Kidney tubule cell (primary cell): ENCODE data around the gene TAF11L5.
A peak's percentile ranks its signal among the peaks of the same experiment; 100 is the strongest.
"Not testable (repeated sequence)": the region's sequence is repeated elsewhere in the genome, so short reads cannot be mapped to it uniquely, and the experiment has no call there.

Experiments used
- DNase-seq: peaks from one replicate; pipeline ENCODE4 v3.0.0-alpha.2; 2018; ENCODE audit warnings: low spot score

Gene TAF11L5

GRCh38 chr5:17524935-17525334 lies at the start of gene TAF11L5:
Gene TAF11L5 (plus strand): TSS chr5:17525235.
- not testable (repeated sequence) for DNase-seq

DNA sequence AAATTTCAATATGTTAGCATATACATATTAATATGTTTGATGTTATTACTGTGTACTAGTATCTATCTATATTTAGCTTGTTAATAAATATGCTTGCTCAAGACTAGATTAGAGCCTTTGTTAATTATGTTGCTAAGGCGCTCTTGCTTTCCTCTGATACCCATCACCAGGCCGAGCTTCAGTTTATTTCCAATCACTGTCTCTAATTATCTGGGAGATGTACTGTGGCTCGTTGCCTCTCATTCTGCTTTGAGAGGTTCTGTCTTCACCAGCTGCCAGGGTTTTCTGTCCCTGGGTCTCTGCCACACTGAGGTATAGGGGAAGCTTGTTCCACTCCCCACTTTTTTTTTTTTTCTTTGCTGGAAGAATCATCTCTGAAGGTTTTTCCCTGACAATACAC lies 48.0 kb upstream of the TAF11L5 start:
- no peak for DNase-seq

DNA sequence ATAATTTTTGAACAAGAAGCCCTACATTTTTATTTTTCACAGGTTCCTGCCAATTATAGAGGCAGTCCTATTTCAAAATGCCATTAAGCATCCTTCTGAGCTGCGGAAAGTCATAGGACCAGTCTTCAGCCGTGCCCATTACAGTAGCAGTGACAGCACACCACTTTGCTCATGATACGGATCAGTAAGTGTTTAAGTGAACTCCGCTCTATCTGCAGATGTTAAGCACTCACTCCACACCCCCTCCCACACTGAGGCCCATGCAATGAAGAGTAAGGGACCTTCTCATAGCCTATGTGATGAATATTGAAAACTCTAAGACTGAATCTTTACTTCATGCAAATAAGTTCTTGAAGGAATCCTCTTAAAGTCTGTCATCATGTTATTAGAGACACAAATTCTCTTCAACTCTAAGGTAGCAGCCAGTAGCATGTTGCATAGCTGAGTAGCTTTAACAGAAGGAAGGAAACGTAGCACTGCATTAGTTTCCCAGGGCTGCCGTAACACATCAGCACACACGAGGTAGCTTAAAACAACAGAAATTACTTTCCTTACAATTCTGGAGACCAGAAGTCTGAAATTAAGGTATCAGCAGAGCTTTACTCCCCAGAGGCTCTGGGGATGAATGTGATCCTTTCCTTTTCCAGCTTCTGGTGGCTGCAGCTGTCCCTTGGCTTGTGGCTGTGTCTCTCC lies 47.3 kb upstream of the TAF11L5 start:
- DNase-seq: no peak

- DNase-seq: no peak
Observed at GRCh38 chr5:17481378-17481777, 43.7 kb upstream of the TAF11L5 start.

DNA sequence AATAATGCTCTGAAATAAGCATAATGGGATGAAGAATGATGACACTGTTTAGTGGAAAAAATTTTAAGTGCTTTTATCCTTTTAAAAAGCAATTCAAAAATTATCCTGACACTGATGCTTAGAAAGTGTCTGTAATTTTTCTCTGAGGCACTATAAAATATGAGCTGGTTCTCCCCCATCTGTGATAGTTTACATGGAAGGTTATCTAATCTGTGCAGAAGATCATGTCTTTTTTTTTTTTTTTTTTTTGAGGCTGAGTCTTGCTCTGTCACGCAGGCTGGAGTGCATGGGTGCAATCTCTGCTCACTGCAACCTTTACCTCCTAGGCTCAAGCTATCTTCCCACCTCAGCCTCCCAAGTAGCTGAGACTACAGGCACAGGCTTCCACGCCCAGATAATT lies 42.2 kb upstream of the TAF11L5 start:
- no peak for DNase-seq

- not testable (repeated sequence) for DNase-seq
Observed at GRCh38 chr5:17486464-17487173, 38.4 kb upstream of the TAF11L5 start.

- DNase-seq: no peak
Observed at GRCh38 chr5:17487174-17487512, 37.9 kb upstream of the TAF11L5 start.

DNA sequence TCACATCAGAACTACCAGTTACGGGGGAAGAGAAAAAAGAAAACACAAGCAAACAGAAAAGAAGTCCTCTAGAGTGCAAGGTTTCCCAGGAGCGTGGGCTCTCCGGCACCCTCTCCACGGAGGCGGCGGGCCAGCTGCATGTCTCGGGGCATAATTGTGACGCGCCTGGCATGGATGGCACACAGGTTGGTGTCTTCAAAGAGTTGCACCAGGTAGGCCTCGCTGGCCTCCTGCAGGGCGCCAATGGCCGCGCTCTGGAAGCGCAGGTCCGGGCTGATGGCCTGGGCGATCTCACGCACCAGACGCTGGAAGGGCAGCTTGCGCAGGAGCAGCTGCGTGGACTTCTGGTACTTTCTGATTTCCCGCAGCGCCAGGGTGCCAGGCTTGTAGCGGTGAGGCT lies 33.8 kb upstream of the TAF11L5 start:
- not testable (repeated sequence) for DNase-seq

GRCh38 chr5:17492770-17493169 lies 32.3 kb upstream of the TAF11L5 start:
- DNase-seq: no peak

- no peak for DNase-seq
Observed at GRCh38 chr5:17497446-17497845, 27.6 kb upstream of the TAF11L5 start.

GRCh38 chr5:17497931-17498330 lies 27.1 kb upstream of the TAF11L5 start, which contains the start of gene TAF11L2:
Gene TAF11L2 (plus strand): TSS chr5:17498231.
- DNase-seq: not testable (repeated sequence)

GRCh38 chr5:17511775-17512325 lies 13.2 kb upstream of the TAF11L5 start:
- no peak for DNase-seq

DNA sequence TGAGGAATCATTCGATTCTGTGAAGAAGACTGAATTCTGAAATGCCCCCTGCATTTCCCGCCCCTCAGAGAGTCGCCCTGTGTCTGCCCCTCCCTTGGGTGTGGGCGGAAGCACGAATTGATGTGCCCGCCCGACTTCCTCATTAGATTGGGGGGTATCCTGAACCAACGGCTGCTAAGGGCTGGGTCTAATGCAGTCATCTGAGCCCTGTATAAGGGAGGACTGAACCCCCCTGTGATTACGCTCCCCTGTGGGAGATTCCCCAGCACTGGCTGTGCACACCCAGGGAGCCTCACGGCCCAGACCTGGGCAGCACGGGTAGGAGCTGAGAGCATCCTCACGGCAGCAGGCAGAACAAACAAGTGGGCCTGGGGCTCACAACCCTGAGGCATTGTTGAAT lies 7.5 kb upstream of the TAF11L5 start:
- DNase-seq: not testable (repeated sequence)

GRCh38 chr5:17518067-17518466 lies 7.0 kb upstream of the TAF11L5 start, which contains the start of gene TAF11L3:
Gene TAF11L3 (plus strand): TSS chr5:17518367.
- not testable (repeated sequence) for DNase-seq

DNA sequence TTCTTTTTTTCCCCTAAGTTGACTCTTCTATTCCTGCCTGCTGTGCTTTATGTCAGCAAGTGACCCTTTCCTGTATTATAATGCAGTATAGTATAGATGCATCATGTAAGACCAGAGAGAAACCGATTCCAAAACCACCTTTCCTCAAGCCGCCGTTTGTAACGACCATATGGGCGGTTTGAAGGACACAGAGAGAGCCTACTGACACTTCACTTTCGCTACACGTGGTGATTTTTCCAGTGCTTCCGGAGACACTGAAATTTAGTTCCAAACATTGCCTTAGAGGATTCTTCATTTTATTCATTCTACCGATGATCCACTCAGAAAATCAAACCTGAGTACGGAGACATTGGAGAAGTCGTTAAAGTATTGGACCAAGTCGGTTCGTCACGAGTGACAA lies 5.5 kb upstream of the TAF11L5 start:
- not testable (repeated sequence) for DNase-seq

DNA sequence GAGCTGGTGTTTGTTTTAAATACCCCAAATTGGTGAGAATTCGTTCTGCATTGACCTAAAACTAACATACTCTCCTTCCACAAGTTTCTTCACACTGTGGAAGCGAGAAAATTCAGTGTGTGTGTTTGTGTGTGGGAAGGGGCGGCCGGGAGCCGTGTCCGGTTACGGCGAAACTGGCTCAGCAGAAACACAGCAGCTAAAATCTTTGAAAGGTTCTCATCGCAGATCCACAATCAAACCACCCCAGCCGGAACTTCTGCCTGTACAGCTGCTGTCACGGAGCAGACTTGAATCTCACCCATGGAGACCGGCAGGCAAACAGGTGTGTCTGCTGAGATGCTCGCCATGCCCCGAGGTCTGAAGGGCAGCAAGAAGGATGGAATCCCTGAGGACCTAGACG lies 3.5 kb upstream of the TAF11L5 start, which contains the start of gene TAF11L4:
Gene TAF11L4 (plus strand): TSS at position 301 of the 400 bp plus-strand sequence.
- DNase-seq: not testable (repeated sequence)

- DNase-seq: peak; percentile 7
Observed at GRCh38 chr5:17526504-17526903, 1.5 kb downstream of the TAF11L5 start.

DNA sequence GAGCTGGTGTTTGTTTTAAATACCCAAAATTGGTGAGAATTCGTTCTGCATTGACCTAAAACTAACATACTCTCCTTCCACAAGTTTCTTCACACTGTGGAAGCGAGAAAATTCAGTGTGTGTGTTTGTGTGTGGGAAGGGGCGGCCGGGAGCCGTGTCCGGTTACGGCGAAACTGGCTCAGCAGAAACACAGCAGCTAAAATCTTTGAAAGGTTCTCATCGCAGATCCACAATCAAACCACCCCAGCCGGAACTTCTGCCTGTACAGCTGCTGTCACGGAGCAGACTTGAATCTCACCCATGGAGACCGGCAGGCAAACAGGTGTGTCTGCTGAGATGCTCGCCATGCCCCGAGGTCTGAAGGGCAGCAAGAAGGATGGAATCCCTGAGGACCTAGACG lies 3.3 kb downstream of the TAF11L5 start, which contains the start of gene TAF11L6:
Gene TAF11L6 (plus strand): TSS at position 301 of the 400 bp plus-strand sequence.
- not testable (repeated sequence) for DNase-seq
